ENCODE data around the gene SH3YL1.

- TF ChIP-seq POLR2AphosphoS5 (IDR thresholded peaks at IDR 0.05; ENCODE audit: low read depth, low read length) (no peak), POLR2A (IDR thresholded peaks at IDR 0.05; ENCODE audit: low read depth, low read length) (no peak), TAF1 (IDR thresholded peaks at IDR 0.05; ENCODE audit: borderline replicate concordance, low read depth, low read length) (no peak)
These were observed 17.5 kb upstream of the SH3YL1 start for GRCh38 chr2:281381-281780.
